NAMALWA (cell line): Measurements from ENCODE around the gene COL6A2.
"Not testable (repeated sequence)": the region's sequence is repeated elsewhere in the genome, so short reads cannot be mapped to it uniquely, and the experiment has no call there.

Experiments used
- DNase-seq: peaks from one replicate; pipeline ENCODE4 v3.0.0-alpha.2; 2015; ENCODE audit warnings: low spot score

COL6A2 gene

GRCh38 chr21:46126309-46127238 lies 28.7 kb downstream of the COL6A2 start:
- no peak for DNase-seq

GRCh38 chr21:46127239-46128105 lies 29.6 kb downstream of the COL6A2 start:
- no peak for DNase-seq

- DNase-seq, result no peak
These were observed 30.4 kb downstream of the COL6A2 start for GRCh38 chr21:46128106-46128932.

GRCh38 chr21:46128933-46129571 lies 31.1 kb downstream of the COL6A2 start:
- DNase-seq, result no peak

GRCh38 chr21:46129846-46130651 lies 32.1 kb downstream of the COL6A2 start:
- DNase-seq, result no peak

GRCh38 chr21:46130831-46131587 lies 33.1 kb downstream of the COL6A2 start:
- no peak for DNase-seq

GRCh38 chr21:46131588-46131837 lies 33.6 kb downstream of the COL6A2 start:
- DNase-seq, result no peak

GRCh38 chr21:46131838-46132651 lies 34.1 kb downstream of the COL6A2 start:
- DNase-seq, result no peak

- no peak for DNase-seq
These were observed 38.0 kb downstream of the COL6A2 start for GRCh38 chr21:46135782-46136395.

- DNase-seq, result no peak
These were observed 38.9 kb downstream of the COL6A2 start for GRCh38 chr21:46136739-46137349.

GRCh38 chr21:46137908-46138307 lies 40.0 kb downstream of the COL6A2 start:
- no peak for DNase-seq

GRCh38 chr21:46138383-46138970 lies 40.6 kb downstream of the COL6A2 start:
- no peak for DNase-seq

- no peak for DNase-seq
These were observed 41.8 kb downstream of the COL6A2 start for GRCh38 chr21:46139686-46140085.

- not testable (repeated sequence) for DNase-seq
These were observed 42.6 kb downstream of the COL6A2 start for GRCh38 chr21:46140352-46141003.

- DNase-seq, result no peak
These were observed 44.1 kb downstream of the COL6A2 start for GRCh38 chr21:46141767-46142581.
